HepG2 (cell line): ENCODE measurements around the gene NOL4L.

ENCODE experiments used
- CEBPB ChIP-seq: IDR thresholded peaks from 2 replicates; pipeline ENCODE4 v1.6.1; 2011; ENCODE audit warnings: low read depth, low read length, improper control_type of control experiment, borderline replicate concordance
- GABPA ChIP-seq, 2 experiments: IDR thresholded peaks; 2 replicates each; pipeline ENCODE4 v1.6.1; 2011 to 2016; ENCODE audit warnings: low read depth in 2 of 2, low read length in 1 of 2, missing biosample characterization in 1 of 2, missing genetic modification characterization in 1 of 2
- TOE1 ChIP-seq: sonication (generic); formaldehyde crosslinking; IDR thresholded peaks from 2 replicates; pipeline ENCODE4 v1.4.0; 2020; ENCODE audit warnings: mild to moderate bottlenecking, missing genetic modification reagents
- TOPORS ChIP-seq: sonication (generic); formaldehyde crosslinking; IDR thresholded peaks from 2 replicates; pipeline ENCODE4 v1.8.0; 2023; ENCODE audit warnings: mild to moderate bottlenecking, missing genetic modification reagents

- no peak for TF ChIP-seq TOE1 (CRISPR knock-in tag)
- TF ChIP-seq GABPA (IDR thresholded peaks at IDR 0.05; ENCODE audit: low read depth, low read length), result no peak
- no peak for TF ChIP-seq GABPA (CRISPR knock-in tag; IDR thresholded peaks at IDR 0.05; ENCODE audit: low read depth)
- TF ChIP-seq CEBPB, result no peak
- TF ChIP-seq TOPORS (CRISPR knock-in tag), result no peak
Measured at GRCh38 chr20:32480371-32481241, 104.5 kb downstream of the NOL4L start.
